Stimulated activated naive CD4-positive, alpha-beta T cell (primary cell): ENCODE results near the gene SLC38A5.
"Not testable (repeated sequence)": the region's sequence is repeated elsewhere in the genome, so short reads cannot be mapped to it uniquely, and the experiment has no call there.

Experiments used
- DNase-seq, 6 experiments: peaks; one replicate each; lab custom pipeline; 2025; lab: John Stamatoyannopoulos, UW

Gene SLC38A5

GRCh38 chrX:48468247-48468671 is 1.8 kb downstream of the SLC38A5 start:
- DNase-seq = peak in 1 of 6 experiments; percentile 5

- DNase-seq = no peak
Observed at GRCh38 chrX:48467281-48467761, 2.7 kb downstream of the SLC38A5 start.

DNA sequence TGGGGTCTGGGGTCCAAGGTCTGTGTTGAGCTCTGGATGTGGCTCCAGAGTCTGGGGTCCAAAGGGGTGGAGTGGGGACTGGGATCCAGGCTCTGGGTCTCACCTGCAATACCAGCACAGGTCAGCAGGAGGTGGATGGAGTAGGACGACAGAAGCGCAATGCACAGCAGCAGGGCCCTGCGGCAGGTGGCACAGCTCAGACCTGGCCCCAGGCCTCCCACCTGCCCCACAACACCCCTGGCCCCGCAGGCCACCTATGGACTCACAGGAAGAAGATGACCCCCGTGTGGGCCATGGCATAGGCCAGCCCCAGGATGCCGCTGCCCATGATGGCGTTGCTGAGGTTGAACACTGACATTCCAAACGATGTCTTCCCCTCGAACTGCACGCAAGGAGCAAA is 3.4 kb downstream of the SLC38A5 start:
- peak in 1 of 6 experiments; percentile 4 for DNase-seq

- DNase-seq = no peak
Observed at GRCh38 chrX:48465336-48465933, 4.6 kb downstream of the SLC38A5 start.

DNA sequence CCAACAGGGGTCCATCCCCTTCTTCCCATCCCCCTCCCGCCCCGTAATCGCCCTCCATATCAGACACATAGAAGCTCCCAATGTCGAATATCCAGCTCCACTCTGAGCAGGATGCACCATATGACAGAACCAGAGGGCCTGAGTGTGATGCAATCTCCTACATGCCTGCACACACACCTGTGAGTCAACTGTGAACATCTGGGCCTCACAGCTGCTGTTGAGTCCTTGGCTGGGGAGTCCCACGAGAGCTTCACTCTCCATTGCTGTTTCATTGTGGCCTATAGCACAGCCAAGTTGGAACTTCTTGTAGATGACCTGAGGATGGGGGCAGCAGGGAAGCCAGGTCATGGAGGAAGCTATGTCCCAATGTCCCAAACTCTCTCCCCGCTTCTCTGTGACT is 8.2 kb downstream of the SLC38A5 start:
- DNase-seq = no peak

DNA sequence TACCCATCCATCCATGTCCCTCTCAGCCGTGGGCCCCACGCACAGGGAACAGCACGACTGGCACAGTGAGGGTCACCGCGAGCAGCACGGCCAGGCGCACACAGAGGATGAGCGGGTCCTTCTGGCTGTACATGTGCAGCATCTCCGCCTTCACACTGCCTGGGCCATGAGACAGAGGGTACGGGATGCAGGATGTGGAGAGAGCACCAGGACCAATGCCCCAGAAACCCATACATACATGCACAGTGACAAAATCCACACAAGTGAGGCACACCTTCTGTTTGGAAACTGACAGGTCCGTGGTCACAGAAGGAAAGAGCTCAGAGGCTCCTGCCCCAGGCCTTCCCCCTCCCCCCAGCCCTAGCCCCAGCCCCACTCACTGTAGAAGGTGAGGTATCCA is 9.5 kb downstream of the SLC38A5 start:
- DNase-seq = no peak

DNA sequence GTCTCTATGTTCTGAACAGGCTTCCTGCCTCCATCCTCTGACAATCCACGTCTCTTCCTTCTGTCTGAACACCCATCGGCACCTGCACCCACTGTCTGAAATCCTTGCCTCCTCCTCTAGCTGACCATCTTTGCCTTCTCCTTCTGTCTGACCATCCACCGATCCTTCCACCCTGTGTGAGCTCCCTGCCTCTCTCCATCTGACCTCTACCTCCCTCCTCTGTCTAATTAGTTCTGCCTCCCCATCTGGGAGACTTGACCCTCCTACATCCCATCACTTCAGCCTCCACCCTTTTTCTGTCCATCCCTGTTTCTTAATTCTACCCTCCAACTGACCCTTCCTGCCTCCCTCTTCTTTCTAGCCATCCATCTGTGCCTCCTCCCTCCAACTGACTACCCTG is 10.0 kb downstream of the SLC38A5 start:
- no peak for DNase-seq

GRCh38 chrX:48459483-48459882 is 10.6 kb downstream of the SLC38A5 start:
- DNase-seq = no peak

GRCh38 chrX:48458711-48459110 is 11.3 kb downstream of the SLC38A5 start:
- no peak for DNase-seq

- no peak for DNase-seq
Observed at GRCh38 chrX:48456628-48457331, 13.3 kb downstream of the SLC38A5 start.

- no peak for DNase-seq
Observed at GRCh38 chrX:48451708-48452107, 18.4 kb downstream of the SLC38A5 start.

DNA sequence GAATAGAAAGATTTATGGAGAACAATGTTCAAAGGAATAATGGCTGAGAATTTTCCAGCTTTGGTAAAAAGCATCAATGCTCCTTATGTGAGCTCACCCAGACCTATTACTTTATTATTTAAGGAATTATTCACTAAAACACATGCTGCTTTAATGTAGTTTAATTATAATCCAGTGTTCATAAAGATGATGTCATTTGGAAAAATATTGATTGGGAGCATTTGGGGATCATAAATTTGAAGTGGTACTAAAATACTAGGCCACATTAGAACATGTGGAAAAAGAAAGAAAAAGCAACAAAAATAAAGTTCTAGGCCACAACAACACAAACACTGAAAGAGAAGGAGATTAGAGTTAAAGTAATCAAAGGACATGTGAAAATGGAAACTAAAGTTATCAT is 20.0 kb downstream of the SLC38A5 start:
- no peak for DNase-seq

DNA sequence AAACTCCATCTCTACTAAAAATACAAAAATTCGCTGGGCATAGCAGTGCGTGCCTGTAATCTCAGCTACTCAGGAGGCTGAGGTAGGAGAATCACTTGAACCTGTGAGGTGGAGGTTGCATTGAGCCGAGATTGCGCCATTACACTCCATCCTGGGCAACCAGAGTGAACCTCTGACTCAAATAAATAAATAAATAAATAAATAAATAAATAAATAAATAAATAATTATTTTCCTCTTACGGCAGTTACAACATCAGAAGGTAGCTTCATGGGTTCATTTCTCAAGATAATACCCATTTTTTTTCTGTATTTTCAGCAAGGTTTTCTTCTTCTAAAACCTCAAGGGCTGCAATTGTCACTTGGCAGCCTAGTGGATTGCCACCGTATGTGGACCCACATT is 22.9 kb downstream of the SLC38A5 start:
- not testable (repeated sequence) for DNase-seq

DNA sequence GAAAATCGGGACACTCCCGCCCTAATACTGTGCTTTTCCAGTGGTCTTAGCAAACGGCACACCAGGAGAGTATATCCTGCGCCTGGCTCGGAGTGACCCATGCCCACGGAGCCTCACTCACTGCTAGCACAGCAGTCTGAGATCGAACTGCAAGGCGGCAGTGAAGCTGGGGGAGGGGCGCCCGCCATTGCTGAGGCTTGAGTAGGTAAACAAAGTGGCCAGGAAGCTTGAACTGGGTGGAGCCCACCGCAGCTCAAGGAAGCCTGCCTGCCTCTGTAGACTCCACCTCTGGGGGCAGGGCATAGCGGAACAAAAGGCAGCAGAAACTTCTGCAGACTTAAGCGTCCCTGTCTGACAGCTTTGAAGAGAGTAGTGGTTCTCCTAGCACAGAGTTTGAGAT is 36.3 kb downstream of the SLC38A5 start:
- peak in 3 of 6 experiments; percentile 0 to 11 (median 1) for DNase-seq

DNA sequence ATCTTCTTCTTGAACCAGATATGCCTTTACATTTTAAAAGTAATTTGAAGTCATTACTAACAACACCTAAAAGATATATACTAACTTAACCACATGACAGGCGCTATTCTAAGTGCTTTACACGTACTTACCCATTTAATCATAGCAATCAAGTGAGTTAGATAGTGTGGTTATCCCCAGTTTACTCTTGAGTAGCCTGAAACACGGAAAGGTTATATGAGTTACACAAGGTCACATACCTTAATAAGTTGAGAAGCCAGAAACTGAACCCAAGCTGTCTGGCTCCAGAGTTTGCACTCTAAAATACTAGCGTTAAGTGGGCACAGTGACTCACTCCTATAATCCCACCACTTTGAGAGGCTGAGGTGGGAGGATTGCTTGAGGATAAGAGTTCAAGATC is 39.9 kb downstream of the SLC38A5 start:
- DNase-seq = not testable (repeated sequence)

DNA sequence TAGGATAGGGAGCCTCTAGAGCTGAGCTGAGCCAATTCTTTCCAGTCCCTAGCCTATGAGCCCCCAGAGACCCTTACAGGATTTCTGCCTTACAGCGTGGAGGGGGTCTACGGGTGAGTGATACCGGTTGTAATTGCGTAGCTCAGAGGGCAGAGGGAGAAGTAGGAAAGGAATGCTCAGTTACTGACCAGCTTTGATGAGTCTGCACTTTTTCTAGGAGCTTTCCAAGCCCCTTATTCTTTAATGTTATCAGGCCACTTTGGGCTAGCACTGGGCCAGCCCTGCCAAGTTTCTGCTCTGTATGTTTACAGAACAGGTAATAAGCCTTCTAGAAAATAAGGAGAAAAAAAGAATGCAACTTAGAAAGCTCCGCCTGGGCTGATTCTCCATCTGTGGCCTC is 40.5 kb downstream of the SLC38A5 start:
- DNase-seq = not testable (repeated sequence)

- DNase-seq = not testable (repeated sequence)
Observed at GRCh38 chrX:48427027-48427716, 42.9 kb downstream of the SLC38A5 start.

- not testable (repeated sequence) for DNase-seq
Observed at GRCh38 chrX:48411860-48412259, 58.2 kb downstream of the SLC38A5 start, which contains the start of gene SSX4B. TSS of gene SSX4B (minus strand) at chrX:48411960. CDS start at chrX:48411372, 588 bp downstream.
